AG04449 (cell line): ENCODE measurements around the gene GPR37.

Source experiments
- CTCF ChIA-PET: fragments of 350-600 bp; formaldehyde crosslinking; extraction: SDS; loops from one replicate; lab custom pipeline; 2021; ENCODE audit warnings: antibody characterized with exemption; lab: Yijun Ruan, JAX
- POLR2A ChIA-PET: fragments of 400-600, 350-600 bp; formaldehyde crosslinking; extraction: SDS; loops from one replicate; lab custom pipeline; 2020; ENCODE audit warnings: antibody characterized with exemption, inconsistent platforms; lab: Yijun Ruan, JAX
- DNase-seq: peaks from one replicate; pipeline ENCODE4 v3.0.0-alpha.2; 2010; ENCODE audit warnings: low read depth, low spot score
- H3K4me3 ChIP-seq: 2 replicates; pipeline ENCODE4 v1.5.1; 2011; ENCODE audit warnings: low read depth, mild to moderate bottlenecking, control low read depth, low read length
- CTCF ChIP-seq: IDR thresholded peaks from one replicate; pipeline ENCODE4 v1.5.1; 2011; ENCODE audit warnings: mild to moderate bottlenecking, moderate library complexity, low read length, control low read depth, inconsistent platforms; ENCODE audit not compliant: insufficient read depth; ENCODE audit errors: missing control alignments

GPR37 gene

DNA sequence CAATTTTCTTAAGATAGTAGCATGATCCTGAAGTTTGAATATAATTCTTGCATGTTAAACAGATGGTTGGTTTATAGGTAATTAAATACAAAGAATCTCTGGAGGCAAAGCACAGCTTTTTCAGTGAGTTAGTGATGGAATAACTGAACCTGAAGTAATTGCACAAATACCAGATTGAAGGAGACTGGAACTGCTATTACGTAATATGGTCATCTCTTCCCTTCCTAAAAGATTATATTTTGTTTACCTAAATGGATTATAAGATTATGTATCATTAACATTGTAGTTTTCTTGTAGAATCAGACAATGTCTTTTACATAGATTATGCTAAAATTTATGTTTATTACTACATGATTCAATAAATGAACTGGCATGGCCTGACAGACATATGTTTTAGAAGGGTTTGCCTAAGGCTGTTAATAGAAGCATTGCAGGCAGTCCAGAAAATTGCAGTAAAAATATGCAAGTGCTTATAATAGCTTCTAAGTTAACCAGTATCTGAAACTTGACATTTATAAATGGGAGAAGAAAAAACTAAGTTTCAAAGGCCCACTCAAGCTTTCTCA, 35.8 kb upstream of the GPR37 start:
- DNase-seq: no peak
- POLR2A ChIA-PET: no interaction called here
- H3K4me3 ChIP-seq: no peak overlapping the region
- no peak for TF ChIP-seq CTCF
- CTCF ChIA-PET: no interaction called here

DNA sequence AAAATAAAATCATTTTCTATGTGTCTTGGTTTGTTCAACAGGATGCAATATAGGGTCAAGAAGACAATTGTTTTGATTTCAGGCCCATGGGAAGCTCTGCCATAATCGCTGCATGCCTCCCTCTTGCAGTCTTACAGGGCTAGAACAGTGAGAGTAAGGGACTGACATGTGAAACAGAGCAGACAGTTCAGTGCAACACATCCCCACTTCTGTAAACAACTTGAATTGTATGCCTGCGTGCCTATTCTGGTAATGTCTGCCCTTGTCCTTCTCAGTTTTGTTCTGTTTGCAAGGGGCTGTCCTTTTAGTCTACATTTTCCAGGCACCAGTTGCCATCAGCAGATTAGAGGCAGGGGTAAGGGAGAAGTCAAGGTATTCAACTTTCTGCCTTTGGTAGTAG, 34.8 kb upstream of the GPR37 start:
- ChIA-PET POLR2A (no interaction called here), CTCF (no interaction called here)
- DNase-seq: no peak
- H3K4me3 ChIP-seq: no peak overlapping the region
- no peak for TF ChIP-seq CTCF

DNA sequence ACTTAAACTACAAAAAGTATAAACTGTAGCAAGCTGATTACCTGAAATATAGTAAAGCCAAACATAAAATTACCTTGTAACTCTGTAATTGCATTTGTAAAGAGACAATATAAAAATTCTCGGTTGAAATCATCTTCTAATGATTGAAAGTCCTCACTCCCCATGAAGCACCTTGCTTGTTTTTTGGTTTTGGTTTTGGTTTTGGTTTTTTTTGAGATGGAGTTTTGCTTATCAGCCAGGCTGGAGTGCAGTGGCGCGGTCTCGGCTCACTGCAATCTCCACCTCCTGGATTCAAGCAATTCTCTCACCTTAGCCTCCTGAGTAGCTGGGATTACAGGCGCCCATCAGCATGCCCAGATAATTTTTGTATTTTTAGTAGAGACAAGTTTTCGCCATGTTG, 33.9 kb upstream of the GPR37 start:
- H3K4me3 ChIP-seq: no peak overlapping the region
- no peak for TF ChIP-seq CTCF
- CTCF ChIA-PET: no interaction called here
- POLR2A ChIA-PET: no interaction called here
- DNase-seq: no peak

GRCh38 chr7:124796771-124797170, 31.2 kb upstream of the GPR37 start:
- POLR2A ChIA-PET: no interaction called here
- CTCF ChIA-PET: interaction anchor here (1.2 kb wide), 1 partner anchor 11 kb away, joined by 3 read pairs; no protein-coding TSS in a partner anchor
- no peak overlapping the region for H3K4me3 ChIP-seq
- no peak for TF ChIP-seq CTCF
- DNase-seq: no peak

DNA sequence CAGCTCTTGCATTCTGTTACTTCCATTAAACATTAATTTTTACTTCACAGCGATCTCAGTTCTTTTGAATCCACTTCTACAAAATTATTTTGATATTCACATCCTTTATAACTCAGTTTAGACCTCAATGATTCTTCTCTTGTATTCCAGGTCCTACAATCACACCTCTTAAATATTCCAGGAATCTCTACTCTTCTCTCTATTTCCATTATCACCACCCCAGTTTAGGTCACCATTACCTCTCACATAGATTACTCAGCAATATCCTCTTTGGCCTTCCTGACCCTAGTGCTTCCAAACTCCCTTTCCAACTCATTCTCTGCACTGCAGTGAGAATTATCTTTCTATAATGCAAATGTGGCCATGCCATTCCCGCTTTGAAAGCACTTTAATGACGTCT, 27.1 kb upstream of the GPR37 start:
- H3K4me3 ChIP-seq: no peak overlapping the region
- no peak for TF ChIP-seq CTCF
- DNase-seq: no peak
- CTCF ChIA-PET: no interaction called here
- POLR2A ChIA-PET: no interaction called here

DNA sequence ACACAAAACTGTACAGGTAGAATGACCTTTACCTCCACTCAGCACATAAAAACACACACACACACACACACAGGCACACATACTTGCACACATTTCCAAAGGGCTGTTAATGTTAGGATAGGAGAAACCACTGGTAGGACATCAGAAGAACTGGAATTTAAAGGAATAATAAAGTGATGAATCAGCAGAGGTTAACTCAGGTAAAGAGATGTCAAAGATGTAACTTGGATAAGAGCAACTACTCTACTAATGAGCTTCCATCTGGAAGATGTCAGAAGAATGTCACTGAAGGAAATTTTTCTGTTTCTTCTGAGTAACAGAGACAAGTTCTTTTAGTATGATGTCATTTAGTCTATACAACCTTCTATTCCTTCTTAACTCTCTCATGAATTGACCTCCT, 26.4 kb upstream of the GPR37 start:
- no peak overlapping the region for H3K4me3 ChIP-seq
- ChIA-PET CTCF (no interaction called here), POLR2A (no interaction called here)
- DNase-seq: no peak
- TF ChIP-seq CTCF: no peak
